Heart left ventricle (tissue), 16 donors: Measurements from ENCODE around the gene MYH10. TPM values are rescaled to one million over a fixed set of nuclear protein-coding genes. Genes with fewer than 3 reads are reported as not detected.

Experiments
- ATAC-seq, 4 donors: fragments of 200-7000 bp; cut with Tn5 transposase; one replicate each; pipeline ENCODE4 v1.9.1; 2020 to 2022; ENCODE audit warnings: moderate library complexity in 4 of 4, mild to moderate bottlenecking in 3 of 4, moderate number of reproducible peaks in 1 of 4
- DNase-seq, 5 donors: peaks; one replicate each; pipeline ENCODE4 v3.0.0-alpha.2; 2020
- H3K27ac ChIP-seq, 12 donors: fragments of 200-600 bp; sonication (generic) in 4 of 12; one replicate each; pipeline versions ENCODE4 v1.5.0 to v1.8.0; 2016 to 2022; ENCODE audit warnings: mild to moderate bottlenecking in 2 of 12
- H3K27me3 ChIP-seq, 9 donors: fragments of 200-600 bp; sonication (generic) in 2 of 9; one replicate each; pipeline versions ENCODE4 v1.5.1 to v1.8.0; 2016 to 2022; ENCODE audit warnings: mild to moderate bottlenecking in 3 of 9
- H3K36me3 ChIP-seq, 9 donors: fragments of 200-600 bp; sonication (generic) in 2 of 9; one replicate each; pipeline versions ENCODE4 v1.5.0 to v1.8.0; 2018 to 2022; ENCODE audit warnings: mild to moderate bottlenecking in 2 of 9
- H3K4me1 ChIP-seq, 12 donors: fragments of 200-600 bp; sonication (generic) in 4 of 12; one replicate each; pipeline versions ENCODE4 v1.5.0 to v1.8.0; 2016 to 2022; ENCODE audit warnings: mild to moderate bottlenecking in 3 of 12
- H3K4me3 ChIP-seq, 12 donors: fragments of 200-600 bp; sonication (generic) in 4 of 12; one replicate each; pipeline versions ENCODE4 v1.5.0 to v1.8.0; 2017 to 2022; ENCODE audit warnings: mild to moderate bottlenecking in 9 of 12, moderate library complexity in 4 of 12
- H3K9me3 ChIP-seq, 12 donors: fragments of 200-600 bp; sonication (generic) in 4 of 12; one replicate each; pipeline versions ENCODE4 v1.5.0 to v1.8.0; 2016 to 2022; ENCODE audit warnings: mild to moderate bottlenecking in 1 of 12
- POLR2A ChIP-seq, 2 donors: fragments of 450-650 bp; IDR thresholded peaks; one replicate each; pipeline ENCODE4 v1.6.1; 2017; ENCODE audit warnings: antibody characterized with exemption in 2 of 2, mild to moderate bottlenecking in 2 of 2, moderate library complexity in 2 of 2
- WGBS, 4 donors: extraction: QIAGEN DNeasy Blood & Tissue Kit in 2 of 4; methylation state at CpG; one replicate each; pipeline versions ENCODE4 v1.1.5 to v1.1.7; 2013 to 2018; 5-methylcytosine and 5-hydroxymethylcytosine counted together
- intact Hi-C, 10 donors: fragments of 100-400 bp; cut with DNase I; formaldehyde crosslinking; loops; one replicate each; pipeline versions ENCODE4 v1.11.1 to v1.14.2; 2022
- polyA plus RNA-seq, 2 donors: library from polyadenylated mRNA; stranded (reverse); fragments of 200-250 nt; gene quantifications; one replicate each; pipeline ENCODE4 v1.2.3, GENCODE V29; 2013
- total RNA-seq, 9 donors: library from RNA; depleted of rRNA in 2 of 9; stranded (reverse); fragments of >200 nt in 2 of 9; fragmentation: NEBNext Ultra II Directional in 3 of 9; extraction: Animal tissue kit (Norgen Biotek cat#: 25700) in 3 of 9; gene quantifications; one replicate each; pipeline versions ENCODE4 v1.1.0 to v1.2.4, GENCODE V29; 2016 to 2023
- TF ChIP-seq, protein P1 (sequence below), 12 donors: fragments of 200-600 bp; sonication (generic) in 4 of 12; IDR thresholded peaks; one replicate each; pipeline versions ENCODE4 v1.5.0 to v1.8.0; 2018 to 2022; ENCODE audit warnings: antibody characterized with exemption in 12 of 12, mild to moderate bottlenecking in 5 of 12
- donor health status: ischemic (EF 13 %, LVEDD 7.1; RV severe dilation, severe dysfunction).
- donor health status: healthy with polysubstance abuse.
- donor health status: DM: no; HTN: yes; CAD: no.
- donor health status: DM: no; HTN: no; CAD: no.
- donor health status: ischemic (EF 25% LVEDD 6.9; RV normal size, moderate dysfunction).
- donor health status: ischemic (EF 25% LVEDD 5.7; RV mildly dilated, moderate dysfunction).
- donor health status: healthy.
- donor health status: DM: yes; HTN: yes; CAD: no.
- donor health status: ischemic (EF 35%, LVEDD 5.7; RV mildly dilated, moderate dysfunction).
- donor health status: nonischemic (EF 11% LVEDD 7.7; RV severe dilation, severe dysfunction).
- donor health status: DM: yes; HTN: yes; CAD: no.
- donor health status: PGD.
- donor health status: ischemic (EF 29% LVEDD 5.4; RV normal size, mild dysfunction).
- donor health status: nonischemic (EF 23%, LVEDD 6.1; RV moderate dilation, normal function).

The MYH10 gene
- total and polyA plus RNA-seq, 11 donors = 10.6 to 62.1 (median 35.2) TPM

- no peak overlapping the region for H3K27ac ChIP-seq
- peaks cover 0 to 99% (median 91%) of the 10 kb centered on the region in 9 donors for H3K36me3 ChIP-seq
- DNase-seq (no peak), ATAC-seq (no peak)
- no peaks in the 10 kb centered on the region for H3K9me3 ChIP-seq
- 92 to 94% (median 93%) methylated on average over 8 of the region's 8 CpGs for WGBS, 4 donors
- TF ChIP-seq POLR2A (IDR thresholded peaks at IDR 0.05) = no peak
- TF ChIP-seq, protein P1, sequence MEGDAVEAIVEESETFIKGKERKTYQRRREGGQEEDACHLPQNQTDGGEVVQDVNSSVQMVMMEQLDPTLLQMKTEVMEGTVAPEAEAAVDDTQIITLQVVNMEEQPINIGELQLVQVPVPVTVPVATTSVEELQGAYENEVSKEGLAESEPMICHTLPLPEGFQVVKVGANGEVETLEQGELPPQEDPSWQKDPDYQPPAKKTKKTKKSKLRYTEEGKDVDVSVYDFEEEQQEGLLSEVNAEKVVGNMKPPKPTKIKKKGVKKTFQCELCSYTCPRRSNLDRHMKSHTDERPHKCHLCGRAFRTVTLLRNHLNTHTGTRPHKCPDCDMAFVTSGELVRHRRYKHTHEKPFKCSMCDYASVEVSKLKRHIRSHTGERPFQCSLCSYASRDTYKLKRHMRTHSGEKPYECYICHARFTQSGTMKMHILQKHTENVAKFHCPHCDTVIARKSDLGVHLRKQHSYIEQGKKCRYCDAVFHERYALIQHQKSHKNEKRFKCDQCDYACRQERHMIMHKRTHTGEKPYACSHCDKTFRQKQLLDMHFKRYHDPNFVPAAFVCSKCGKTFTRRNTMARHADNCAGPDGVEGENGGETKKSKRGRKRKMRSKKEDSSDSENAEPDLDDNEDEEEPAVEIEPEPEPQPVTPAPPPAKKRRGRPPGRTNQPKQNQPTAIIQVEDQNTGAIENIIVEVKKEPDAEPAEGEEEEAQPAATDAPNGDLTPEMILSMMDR (IDR thresholded peaks at IDR 0.05) = no peak
- H3K4me3 ChIP-seq = no peak overlapping the region
- H3K4me1 ChIP-seq = peaks cover 0 to 16% (median 9%) of the 10 kb centered on the region in 12 donors
- H3K27me3 ChIP-seq = no peaks in the 10 kb centered on the region
- intact Hi-C loops = loop anchor here in 3 of 10 donors (5.0 to 10.0 kb wide), 2 partner anchors 45 to 62 kb away; no protein-coding TSS in a partner anchor
Observed at GRCh38 chr17:8477171-8477570, 153.4 kb downstream of the MYH10 start.

DNA sequence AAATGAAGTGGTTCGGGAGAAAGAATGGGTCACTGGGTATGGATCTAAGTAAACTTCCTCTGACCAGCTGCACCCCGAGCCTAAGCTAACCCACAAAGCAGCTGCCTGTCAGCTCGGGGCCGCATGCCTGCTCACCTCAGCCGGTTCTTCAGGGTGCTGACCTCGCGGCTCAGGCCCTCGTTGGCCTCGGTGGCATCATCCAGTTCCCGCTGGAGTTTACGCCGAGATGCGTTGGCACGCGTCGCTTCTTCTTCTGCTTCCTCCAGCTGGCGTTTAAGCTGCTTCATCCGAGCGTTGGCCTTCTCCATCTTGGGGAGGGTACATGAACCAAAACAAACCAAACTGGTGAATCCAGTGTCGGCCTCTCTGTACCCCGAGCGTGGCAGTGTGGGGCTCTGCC, 153.8 kb downstream of the MYH10 start:
- WGBS, 4 donors = 90 to 96% (median 92%) methylated on average over 22 of the region's 22 CpGs
- Histone ChIP-seq H3K27me3 (no peaks in the 10 kb centered on the region), H3K9me3 (no peaks in the 10 kb centered on the region), H3K4me3 (no peak overlapping the region), H3K4me1 (peaks cover 0 to 16% (median 9%) of the 10 kb centered on the region in 12 donors), H3K36me3 (peaks cover 0 to 99% (median 90%) of the 10 kb centered on the region in 9 donors), H3K27ac (no peak overlapping the region)
- ATAC-seq = no peak
- no peak for TF ChIP-seq POLR2A (IDR thresholded peaks at IDR 0.05)
- TF ChIP-seq, protein P1 (IDR thresholded peaks at IDR 0.05) = no peak
- intact Hi-C loops = loop anchor here in 3 of 10 donors (5.0 to 10.0 kb wide), 2 partner anchors 44 to 62 kb away; no protein-coding TSS in a partner anchor
- DNase-seq = no peak

DNA sequence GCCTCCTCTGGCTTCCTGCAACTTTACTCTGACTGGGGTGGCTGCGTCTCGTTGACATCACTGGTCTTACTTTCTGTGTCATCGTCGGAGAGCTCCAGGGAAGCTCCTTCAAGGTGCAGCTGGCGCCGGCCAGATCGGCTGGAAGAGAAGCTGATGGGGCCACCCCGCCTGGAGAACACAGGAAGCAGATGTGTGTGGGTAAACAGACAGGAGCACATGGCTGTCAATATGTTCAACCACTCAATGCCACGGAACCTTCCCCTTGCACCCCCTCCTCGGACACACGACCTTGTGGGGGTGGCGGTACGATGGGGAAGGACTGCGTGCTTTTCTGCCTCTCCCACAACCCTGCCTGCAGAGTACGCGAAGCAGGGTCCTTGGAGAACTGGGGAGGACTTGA, 154.7 kb downstream of the MYH10 start:
- no peak for TF ChIP-seq POLR2A (IDR thresholded peaks at IDR 0.05)
- TF ChIP-seq, protein P1 (IDR thresholded peaks at IDR 0.05) = no peak
- intact Hi-C loops = loop anchor here in 3 of 10 donors (5.0 to 10.0 kb wide), 2 partner anchors 43 to 61 kb away; no protein-coding TSS in a partner anchor
- H3K27me3 ChIP-seq = no peaks in the 10 kb centered on the region
- 68 to 85% (median 73%) methylated on average over 13 to 16 of the region's 16 CpGs for WGBS, 4 donors
- H3K9me3 ChIP-seq = no peaks in the 10 kb centered on the region
- peaks cover 0 to 23% (median 13%) of the 10 kb centered on the region in 12 donors for H3K4me1 ChIP-seq
- peaks cover 0 to 99% (median 86%) of the 10 kb centered on the region in 9 donors for H3K36me3 ChIP-seq
- H3K27ac ChIP-seq = no peak overlapping the region
- DNase-seq (no peak), ATAC-seq (peak in 1 of 4 donors; percentile 3)
- H3K4me3 ChIP-seq = no peak overlapping the region

DNA sequence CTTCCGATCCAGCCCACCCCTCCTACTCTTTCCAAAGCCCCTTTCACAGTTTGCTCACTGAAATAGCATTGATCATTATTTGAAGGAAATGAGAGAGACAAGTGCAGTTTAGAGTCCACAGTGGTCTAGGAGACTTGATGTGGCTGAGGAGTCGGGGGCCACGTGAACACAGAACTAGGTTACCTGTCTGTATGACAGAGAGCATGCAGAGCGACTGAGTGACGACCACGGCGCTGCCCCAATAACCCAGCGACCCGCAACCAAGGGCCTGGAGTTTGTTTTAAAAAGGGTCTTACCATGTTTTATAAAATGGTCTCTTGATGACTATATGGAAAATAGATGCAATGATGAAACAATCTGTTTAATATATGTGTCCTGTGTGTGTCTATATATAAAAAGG, 155.3 kb downstream of the MYH10 start:
- Histone ChIP-seq H3K4me3 (no peak overlapping the region), H3K27me3 (no peaks in the 10 kb centered on the region), H3K9me3 (no peaks in the 10 kb centered on the region), H3K27ac (no peak overlapping the region), H3K36me3 (peaks cover 0 to 98% (median 81%) of the 10 kb centered on the region in 9 donors), H3K4me1 (peaks cover 0 to 26% (median 17%) of the 10 kb centered on the region in 12 donors)
- intact Hi-C loops = loop anchor here in 3 of 10 donors (5.0 to 10.0 kb wide), 2 partner anchors 43 to 60 kb away; no protein-coding TSS in a partner anchor
- 94 to 95% (median 95%) methylated on average over 9 of the region's 9 CpGs for WGBS, 4 donors
- TF ChIP-seq, protein P1 (IDR thresholded peaks at IDR 0.05) = no peak
- no peak for TF ChIP-seq POLR2A (IDR thresholded peaks at IDR 0.05)
- DNase-seq (no peak), ATAC-seq (no peak)
